Embryonic facial prominence (tissue), 1 donor: ENCODE results near the gene SERPINB13.
"Not testable (repeated sequence)": the region's sequence is repeated elsewhere in the genome, so short reads cannot be mapped to it uniquely, and the experiment has no call there.

Experiments
- DNase-seq: peaks from one replicate; pipeline ENCODE4 v3.0.0-alpha.2; 2016; ENCODE audit errors: extremely low spot score

Gene SERPINB13

GRCh38 chr18:63590373-63590772 is 3.2 kb downstream of the SERPINB13 start:
- DNase-seq: no peak

- DNase-seq: no peak
Measured at GRCh38 chr18:63590966-63591695, 4.0 kb downstream of the SERPINB13 start.

GRCh38 chr18:63591725-63592124 is 4.6 kb downstream of the SERPINB13 start:
- DNase-seq: no peak

GRCh38 chr18:63592471-63592870 is 5.3 kb downstream of the SERPINB13 start:
- DNase-seq: no peak

GRCh38 chr18:63596964-63597363 is 9.8 kb downstream of the SERPINB13 start:
- DNase-seq: no peak

GRCh38 chr18:63603355-63603754 is 16.2 kb downstream of the SERPINB13 start:
- DNase-seq: no peak

- DNase-seq: no peak
Measured at GRCh38 chr18:63603772-63604171, 16.6 kb downstream of the SERPINB13 start.

- no peak for DNase-seq
Measured at GRCh38 chr18:63604791-63605567, 17.8 kb downstream of the SERPINB13 start.

GRCh38 chr18:63606526-63606925 is 19.4 kb downstream of the SERPINB13 start:
- no peak for DNase-seq

GRCh38 chr18:63613420-63613819 is 26.3 kb downstream of the SERPINB13 start:
- no peak for DNase-seq

GRCh38 chr18:63617049-63617914 is 30.1 kb downstream of the SERPINB13 start:
- DNase-seq: no peak

- no peak for DNase-seq
Measured at GRCh38 chr18:63617915-63618234, 30.7 kb downstream of the SERPINB13 start.

- DNase-seq: no peak
Measured at GRCh38 chr18:63619661-63620060, 32.5 kb downstream of the SERPINB13 start.

GRCh38 chr18:63624863-63625262 is 37.7 kb downstream of the SERPINB13 start:
- DNase-seq: no peak

GRCh38 chr18:63626431-63626830 is 39.3 kb downstream of the SERPINB13 start:
- no peak for DNase-seq

- no peak for DNase-seq
Measured at GRCh38 chr18:63627819-63628218, 40.7 kb downstream of the SERPINB13 start.

GRCh38 chr18:63637703-63638102 is 50.6 kb downstream of the SERPINB13 start:
- DNase-seq: no peak

- not testable (repeated sequence) for DNase-seq
Measured at GRCh38 chr18:63641157-63641680, 54.1 kb downstream of the SERPINB13 start.

- DNase-seq: not testable (repeated sequence)
Measured at GRCh38 chr18:63642668-63643356, 55.7 kb downstream of the SERPINB13 start.

GRCh38 chr18:63644142-63644541 is 57.0 kb downstream of the SERPINB13 start, which contains the start of gene SERPINB4:
TSS of gene SERPINB4 (minus strand) at chr18:63644256. CDS start at chr18:63643577, 679 bp downstream.
- not testable (repeated sequence) for DNase-seq

- DNase-seq: not testable (repeated sequence)
Measured at GRCh38 chr18:63644694-63645093, 57.6 kb downstream of the SERPINB13 start.
